ENCODE results near the gene INTS7. TPM values are rescaled to one million over a fixed set of nuclear protein-coding genes. Genes with fewer than 3 reads are reported as not detected.

Gene INTS7
- polyA plus RNA-seq, 1 donor (not counting 4 experiments of a cell fraction or from before 2014, with no cell fraction given) = 27.2 TPM

GRCh38 chr1:211948377-211948776 is 87.0 kb downstream of the INTS7 start:
- dilution Hi-C loops (cut with MboI; ENCODE audit: extremely low pct_ligation_motif_present, low sequenced_read_pairs) = no loop called here
- Histone ChIP-seq H3K79me2 (ENCODE audit: control insufficient read depth, insufficient read depth, low read length) (no peaks in the 10 kb centered on the region), H3K36me3 (ENCODE audit: control insufficient read depth in 2 of 2, extremely low read depth in 1 of 2, insufficient read depth in 2 of 2, low read length in 2 of 2) (peaks cover 0 to 3% of the 10 kb centered on the region in 2 experiments), H3K4me1 (ENCODE audit: control insufficient read depth, extremely low read depth, insufficient read depth, low read length) (peaks cover 28% of the 10 kb centered on the region), H3K4me2 (ENCODE audit: control insufficient read depth, extremely low read depth, insufficient read depth, low read depth, low read length) (no peak overlapping the region), H3K4me3 (ENCODE audit: control insufficient read depth in 2 of 3, extremely low read depth in 1 of 3, insufficient read depth in 2 of 3, low read depth in 1 of 3, low read length in 3 of 3) (no peak overlapping the region), H3K9me3 (ENCODE audit: control insufficient read depth, low read depth, low read length) (no peaks in the 10 kb centered on the region), H3K9ac (ENCODE audit: control insufficient read depth, extremely low read depth, insufficient read depth, low read length) (no peak overlapping the region), H4K20me1 (ENCODE audit: control insufficient read depth, extremely low read depth, insufficient read depth, low read length) (no peaks in the 10 kb centered on the region), H3K27ac (ENCODE audit: control insufficient read depth, insufficient read depth, low read length) (no peak overlapping the region), H2AFZ (ENCODE audit: control insufficient read depth, low read length) (no peak overlapping the region), H3K9me1 (ENCODE audit: control insufficient read depth, extremely low read depth, insufficient read depth, low read length) (no peaks in the 10 kb centered on the region), H3K27me3 (ENCODE audit: control insufficient read depth, extremely low read depth, insufficient read depth, low read length) (no peaks in the 10 kb centered on the region)
- TF ChIP-seq CTCF (optimal IDR thresholded peaks at IDR 0.05 in 1 of 3, IDR thresholded peaks at IDR 0.05 in 1 of 3, conservative IDR thresholded peaks at IDR 0.05 in 1 of 3; ENCODE audit: extremely low read depth in 1 of 3, insufficient read depth in 2 of 3, low read length in 3 of 3) (no peak), EZH2 (IDR thresholded peaks at IDR 0.05; ENCODE audit: low read length) (no peak)
- DNase-seq (ENCODE audit: low read depth, low spot score) = no peak
- FAIRE-seq = no peak

GRCh38 chr1:211947396-211948295 is 87.7 kb downstream of the INTS7 start:
- no peak for FAIRE-seq
- H3K4me1 ChIP-seq (ENCODE audit: control insufficient read depth, extremely low read depth, insufficient read depth, low read length) = peaks cover 28% of the 10 kb centered on the region
- dilution Hi-C loops (cut with MboI; ENCODE audit: extremely low pct_ligation_motif_present, low sequenced_read_pairs) = no loop called here

More at GRCh38 chr1:211947396-211948295, 87.7 kb downstream of the INTS7 start:
- DNase-seq (ENCODE audit: low read depth, low spot score) = no peak
- Histone ChIP-seq H3K9me1 (ENCODE audit: control insufficient read depth, extremely low read depth, insufficient read depth, low read length) (no peaks in the 10 kb centered on the region), H3K4me3 (ENCODE audit: control insufficient read depth in 2 of 3, extremely low read depth in 1 of 3, insufficient read depth in 2 of 3, low read depth in 1 of 3, low read length in 3 of 3) (no peak overlapping the region), H3K27me3 (ENCODE audit: control insufficient read depth, extremely low read depth, insufficient read depth, low read length) (no peaks in the 10 kb centered on the region), H3K4me2 (ENCODE audit: control insufficient read depth, extremely low read depth, insufficient read depth, low read depth, low read length) (no peak overlapping the region), H3K9me3 (ENCODE audit: control insufficient read depth, low read depth, low read length) (no peaks in the 10 kb centered on the region), H3K36me3 (ENCODE audit: control insufficient read depth in 2 of 2, extremely low read depth in 1 of 2, insufficient read depth in 2 of 2, low read length in 2 of 2) (peaks cover 0 to 3% of the 10 kb centered on the region in 2 experiments), H3K79me2 (ENCODE audit: control insufficient read depth, insufficient read depth, low read length) (no peaks in the 10 kb centered on the region), H4K20me1 (ENCODE audit: control insufficient read depth, extremely low read depth, insufficient read depth, low read length) (no peaks in the 10 kb centered on the region), H3K27ac (ENCODE audit: control insufficient read depth, insufficient read depth, low read length) (no peak overlapping the region), H3K9ac (ENCODE audit: control insufficient read depth, extremely low read depth, insufficient read depth, low read length) (no peak overlapping the region), H2AFZ (ENCODE audit: control insufficient read depth, low read length) (no peak overlapping the region)
- no peak for TF ChIP-seq EZH2 (IDR thresholded peaks at IDR 0.05; ENCODE audit: low read length)
